ENCODE measurements around the gene APAF1.

DNA sequence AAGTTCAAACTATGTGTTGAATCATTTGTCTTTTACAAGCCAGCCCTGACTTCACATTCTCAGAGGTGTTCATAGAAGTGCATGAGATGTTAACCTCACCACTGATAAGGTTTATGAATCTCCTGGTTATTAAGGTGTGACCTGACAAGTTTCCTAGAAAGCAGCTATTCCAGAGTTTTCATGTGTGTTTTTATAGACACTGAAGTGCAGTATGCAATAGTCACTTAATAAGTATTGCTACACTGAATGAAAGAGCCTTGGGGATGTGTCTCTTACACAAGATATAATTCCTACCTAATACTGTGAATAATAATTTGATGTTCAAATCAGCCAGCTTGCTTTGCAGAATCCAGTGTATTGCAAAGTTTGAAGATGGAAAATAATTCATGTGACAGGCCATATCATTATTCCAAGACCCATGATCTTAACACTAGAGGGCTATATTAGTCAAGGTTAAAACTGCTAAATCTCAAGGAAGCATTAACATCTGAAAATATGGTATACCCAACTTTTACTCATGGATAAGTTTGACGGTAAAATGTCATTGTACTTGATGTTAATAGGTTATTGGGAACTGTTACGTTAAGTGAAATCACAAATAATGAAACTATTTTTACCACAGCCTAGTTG, 38.6 kb upstream of the APAF1 start:
- TF ChIP-seq, protein P1, sequence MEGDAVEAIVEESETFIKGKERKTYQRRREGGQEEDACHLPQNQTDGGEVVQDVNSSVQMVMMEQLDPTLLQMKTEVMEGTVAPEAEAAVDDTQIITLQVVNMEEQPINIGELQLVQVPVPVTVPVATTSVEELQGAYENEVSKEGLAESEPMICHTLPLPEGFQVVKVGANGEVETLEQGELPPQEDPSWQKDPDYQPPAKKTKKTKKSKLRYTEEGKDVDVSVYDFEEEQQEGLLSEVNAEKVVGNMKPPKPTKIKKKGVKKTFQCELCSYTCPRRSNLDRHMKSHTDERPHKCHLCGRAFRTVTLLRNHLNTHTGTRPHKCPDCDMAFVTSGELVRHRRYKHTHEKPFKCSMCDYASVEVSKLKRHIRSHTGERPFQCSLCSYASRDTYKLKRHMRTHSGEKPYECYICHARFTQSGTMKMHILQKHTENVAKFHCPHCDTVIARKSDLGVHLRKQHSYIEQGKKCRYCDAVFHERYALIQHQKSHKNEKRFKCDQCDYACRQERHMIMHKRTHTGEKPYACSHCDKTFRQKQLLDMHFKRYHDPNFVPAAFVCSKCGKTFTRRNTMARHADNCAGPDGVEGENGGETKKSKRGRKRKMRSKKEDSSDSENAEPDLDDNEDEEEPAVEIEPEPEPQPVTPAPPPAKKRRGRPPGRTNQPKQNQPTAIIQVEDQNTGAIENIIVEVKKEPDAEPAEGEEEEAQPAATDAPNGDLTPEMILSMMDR (IDR thresholded peaks at IDR 0.05) = no peak
- no peak for TF ChIP-seq EZH2 (IDR thresholded peaks at IDR 0.05; ENCODE audit: borderline replicate concordance, insufficient read depth, low read depth, low read length, poor library complexity, severe bottlenecking)
